Testis (tissue), 3 donors: ENCODE data around the gene UBE2O. TPM values are rescaled to one million over a fixed set of nuclear protein-coding genes. Genes with fewer than 3 reads are reported as not detected.

Source experiments
- DNase-seq: peaks from one replicate; pipeline ENCODE4 v3.0.0-alpha.2; 2019
- H3K27ac ChIP-seq, 2 donors: fragments of 200-600 bp; sonication (generic); one replicate each; pipeline ENCODE4 v1.5.1; 2019
- H3K27me3 ChIP-seq: fragments of 200-600 bp; sonication (generic); one replicate; pipeline ENCODE4 v1.5.1; 2019
- H3K36me3 ChIP-seq: fragments of 200-600 bp; sonication (generic); one replicate; pipeline ENCODE4 v1.5.1; 2017; ENCODE audit warnings: low read depth; ENCODE audit errors: missing control alignments
- H3K4me1 ChIP-seq: fragments of 200-600 bp; sonication (generic); one replicate; pipeline ENCODE4 v1.5.1; 2019
- H3K4me3 ChIP-seq, 2 donors: fragments of 200-600 bp; sonication (generic); one replicate each; pipeline ENCODE4 v1.5.1; 2017 to 2019
- H3K9me3 ChIP-seq: fragments of 200-600 bp; sonication (generic); one replicate; pipeline ENCODE4 v1.5.1; 2017
- POLR2A ChIP-seq: fragments of 450-650 bp; IDR thresholded peaks from one replicate; pipeline ENCODE4 v1.6.1; 2017; ENCODE audit warnings: antibody characterized with exemption, mild to moderate bottlenecking, moderate library complexity
- WGBS, 2 donors: methylation state at CpG; one replicate each; pipeline ENCODE4 v1.1.5; 2018; 5-methylcytosine and 5-hydroxymethylcytosine counted together
- intact Hi-C: fragments of 100-400 bp; cut with DNase I; formaldehyde crosslinking; loops from one replicate; pipeline ENCODE4 v1.15.1; 2023; ENCODE audit warnings: low total_unique reads
- polyA plus RNA-seq: library from polyadenylated mRNA; stranded (reverse); fragments of 350-450 nt; fragmentation: Illumina TruSeq; extraction: RNeasy Lipid Tissue Mini Kit (QIAGEN cat#74804); gene quantifications from one replicate; pipeline ENCODE4 v1.2.3, GENCODE V29; 2014; ENCODE audit warnings: low read depth, low replicate concordance; ENCODE audit not compliant: insufficient read depth
- total RNA-seq, 2 donors: library from RNA; depleted of rRNA; stranded (reverse); fragments of >200 nt; gene quantifications; one replicate each; pipeline ENCODE4 v1.2.3, GENCODE V29; 2016
- TF ChIP-seq, protein P1 (sequence below), 3 experiments: fragments of 450-650 bp in 2 of 3; fragments of 200-600 bp in 1 of 3; sonication (generic) in 1 of 3; IDR thresholded peaks; one replicate each; pipeline ENCODE4 v1.5.1; 2016 to 2019; ENCODE audit warnings: antibody characterized with exemption in 3 of 3, mild to moderate bottlenecking in 2 of 3, moderate library complexity in 1 of 3

The UBE2O gene
- total and polyA plus RNA-seq, 3 donors from 2014 or later = 40.6 to 58.0 (median 56.6) TPM

DNA sequence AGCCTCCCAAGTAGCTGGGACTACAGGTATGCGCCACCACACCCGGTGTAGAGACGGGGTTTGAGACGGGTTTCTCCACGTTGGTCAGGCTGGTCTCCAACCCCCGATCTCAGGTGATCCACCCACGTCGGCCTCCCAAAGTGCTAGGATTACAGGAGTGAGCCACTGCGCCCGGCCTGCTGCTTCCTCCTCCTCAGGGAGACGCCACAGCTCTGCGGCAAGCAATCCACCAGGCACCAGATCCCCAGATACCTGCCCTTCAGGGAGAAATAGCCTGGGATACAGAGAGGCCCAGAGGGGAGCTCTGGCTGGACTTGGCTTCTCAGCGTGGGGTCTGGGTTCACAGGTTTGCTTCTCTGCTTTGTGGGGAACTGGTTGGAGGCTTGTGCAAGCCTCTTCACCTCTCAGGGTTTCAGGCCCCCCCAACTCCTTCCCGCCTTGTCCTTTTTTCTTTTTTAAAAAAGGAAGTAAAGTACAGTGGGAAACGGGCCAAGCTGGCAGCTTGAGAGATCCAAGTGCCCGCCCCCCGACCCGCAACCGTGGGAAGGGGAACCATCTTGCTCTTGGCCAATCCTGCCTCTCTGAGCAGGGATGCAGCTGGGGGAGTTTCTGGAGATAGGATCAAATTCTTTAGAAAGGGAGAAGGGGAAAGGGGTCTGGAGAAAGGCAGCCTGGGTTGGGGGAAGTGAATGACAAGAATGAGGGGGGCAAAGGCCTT, 71.2 kb downstream of the UBE2O start:
- Histone ChIP-seq H3K36me3 (no peaks in the 10 kb centered on the region), H3K4me1 (peaks cover 22% of the 10 kb centered on the region), H3K27me3 (no peaks in the 10 kb centered on the region), H3K9me3 (no peaks in the 10 kb centered on the region), H3K4me3 (no peak overlapping the region), H3K27ac (no peak overlapping the region)
- no peak for DNase-seq
- 63 to 66% methylated on average over 13 to 19 of the region's 19 CpGs for WGBS, 2 donors
- intact Hi-C loops = no loop called here
- TF ChIP-seq POLR2A = no peak
- TF ChIP-seq, protein P1, sequence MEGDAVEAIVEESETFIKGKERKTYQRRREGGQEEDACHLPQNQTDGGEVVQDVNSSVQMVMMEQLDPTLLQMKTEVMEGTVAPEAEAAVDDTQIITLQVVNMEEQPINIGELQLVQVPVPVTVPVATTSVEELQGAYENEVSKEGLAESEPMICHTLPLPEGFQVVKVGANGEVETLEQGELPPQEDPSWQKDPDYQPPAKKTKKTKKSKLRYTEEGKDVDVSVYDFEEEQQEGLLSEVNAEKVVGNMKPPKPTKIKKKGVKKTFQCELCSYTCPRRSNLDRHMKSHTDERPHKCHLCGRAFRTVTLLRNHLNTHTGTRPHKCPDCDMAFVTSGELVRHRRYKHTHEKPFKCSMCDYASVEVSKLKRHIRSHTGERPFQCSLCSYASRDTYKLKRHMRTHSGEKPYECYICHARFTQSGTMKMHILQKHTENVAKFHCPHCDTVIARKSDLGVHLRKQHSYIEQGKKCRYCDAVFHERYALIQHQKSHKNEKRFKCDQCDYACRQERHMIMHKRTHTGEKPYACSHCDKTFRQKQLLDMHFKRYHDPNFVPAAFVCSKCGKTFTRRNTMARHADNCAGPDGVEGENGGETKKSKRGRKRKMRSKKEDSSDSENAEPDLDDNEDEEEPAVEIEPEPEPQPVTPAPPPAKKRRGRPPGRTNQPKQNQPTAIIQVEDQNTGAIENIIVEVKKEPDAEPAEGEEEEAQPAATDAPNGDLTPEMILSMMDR (IDR thresholded peaks at IDR 0.05) = no peak

DNA sequence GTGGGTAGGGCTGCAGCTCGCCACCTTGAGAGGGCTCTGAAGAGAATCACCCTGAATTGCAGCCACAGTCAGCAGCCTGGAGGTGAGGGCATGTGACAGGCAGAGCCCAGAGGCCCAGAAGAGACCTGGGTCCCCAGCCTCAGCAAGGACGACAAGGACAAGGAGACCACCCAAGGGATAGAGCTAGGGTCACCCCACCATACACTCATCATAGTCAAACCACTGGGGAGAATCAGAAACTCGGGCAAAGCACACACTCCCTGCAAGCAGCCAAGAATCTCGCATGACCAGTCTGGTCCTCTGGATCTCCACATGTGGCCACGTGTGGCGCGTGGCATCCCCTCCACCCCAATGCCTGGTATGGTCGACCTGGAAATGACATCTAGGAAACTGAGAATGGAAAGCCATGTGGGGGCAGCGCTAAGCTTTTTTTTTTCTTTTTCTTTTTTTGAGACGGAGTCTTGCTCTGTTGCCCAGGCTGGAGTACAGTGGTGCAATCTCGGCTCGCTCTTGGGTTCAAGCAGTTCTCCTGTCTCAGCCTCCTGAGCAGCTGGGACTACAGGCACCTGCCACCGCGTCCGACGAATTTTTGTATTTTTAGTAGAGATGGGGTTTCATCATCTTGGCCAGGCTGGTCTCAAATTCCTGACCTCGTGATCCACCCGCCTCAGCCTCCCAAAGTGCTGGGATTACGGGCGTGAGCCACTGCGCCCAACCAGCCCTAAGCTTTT, 73.1 kb downstream of the UBE2O start:
- no peak for DNase-seq
- Histone ChIP-seq H3K36me3 (no peaks in the 10 kb centered on the region), H3K4me3 (no peak overlapping the region), H3K9me3 (no peaks in the 10 kb centered on the region), H3K27ac (no peak overlapping the region), H3K27me3 (no peaks in the 10 kb centered on the region), H3K4me1 (peaks cover 24% of the 10 kb centered on the region)
- intact Hi-C loops = no loop called here
- no peak for TF ChIP-seq POLR2A
- TF ChIP-seq, protein P1 (IDR thresholded peaks at IDR 0.05) = no peak
- 93 to 94% methylated on average over 20 to 21 of the region's 21 CpGs for WGBS, 2 donors

DNA sequence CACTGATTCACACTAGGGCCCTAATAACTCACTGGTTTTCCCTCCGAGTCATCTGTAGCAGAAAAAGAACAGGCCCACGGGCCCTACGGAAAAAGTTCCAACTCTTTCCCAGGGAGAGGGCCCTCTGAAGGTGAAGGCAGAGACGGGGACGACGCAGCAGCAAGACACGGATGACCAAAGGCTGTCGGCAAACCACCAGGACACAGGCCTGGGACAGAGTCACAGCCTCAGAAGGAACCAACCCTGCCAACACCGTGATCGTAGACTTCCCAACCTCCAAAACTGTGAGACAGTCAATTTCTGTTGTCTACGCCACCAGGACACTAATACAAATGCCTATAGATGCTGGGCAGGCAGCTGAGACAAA, 73.7 kb downstream of the UBE2O start:
- 89 to 96% methylated on average over 9 to 11 of the region's 11 CpGs for WGBS, 2 donors
- Histone ChIP-seq H3K27me3 (no peaks in the 10 kb centered on the region), H3K36me3 (no peaks in the 10 kb centered on the region), H3K4me1 (peaks cover 24% of the 10 kb centered on the region), H3K4me3 (no peak overlapping the region), H3K9me3 (no peaks in the 10 kb centered on the region), H3K27ac (no peak overlapping the region)
- DNase-seq = no peak
- TF ChIP-seq, protein P1 (IDR thresholded peaks at IDR 0.05) = no peak
- no peak for TF ChIP-seq POLR2A
- intact Hi-C loops = no loop called here

DNA sequence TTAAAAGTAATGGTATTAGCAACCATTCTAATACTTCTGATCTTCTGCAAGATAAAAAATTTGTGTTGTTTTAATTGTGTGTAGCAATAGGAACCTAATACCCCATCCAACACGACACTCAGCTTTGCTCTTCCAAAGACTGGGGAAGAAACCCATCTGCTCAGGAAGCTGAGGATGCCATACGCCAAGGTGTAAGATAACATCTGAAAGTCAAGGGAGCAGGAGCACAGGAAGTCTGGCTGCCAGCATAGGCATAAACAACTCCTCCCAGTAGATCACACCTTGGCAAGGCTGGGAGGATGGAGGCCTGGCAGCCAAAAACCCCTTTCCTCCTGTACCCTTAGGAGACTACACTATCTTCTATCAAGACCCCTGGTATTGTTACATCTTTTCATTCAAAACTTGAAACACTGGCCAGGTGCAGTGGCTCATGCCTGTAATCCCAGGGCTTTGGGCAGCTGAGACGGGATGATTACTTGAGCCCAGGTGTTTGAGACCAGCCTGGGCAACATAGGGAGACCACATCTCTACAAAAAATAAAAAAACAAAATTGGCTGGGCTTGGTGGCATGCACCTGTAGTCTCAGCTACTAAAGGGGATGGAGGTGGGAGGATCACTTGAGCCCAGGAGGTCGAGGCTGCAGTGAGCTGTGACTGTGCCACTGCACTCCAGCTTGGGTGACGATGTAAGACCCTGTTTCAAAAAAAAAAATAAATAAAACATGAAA, 74.2 kb downstream of the UBE2O start:
- H3K36me3 ChIP-seq = no peaks in the 10 kb centered on the region
- H3K9me3 ChIP-seq = no peaks in the 10 kb centered on the region
- intact Hi-C loops = no loop called here
- no peak overlapping the region for H3K4me3 ChIP-seq
- TF ChIP-seq, protein P1 (IDR thresholded peaks at IDR 0.05) = no peak
- no peak for TF ChIP-seq POLR2A
- no peak for DNase-seq
- no peaks in the 10 kb centered on the region for H3K27me3 ChIP-seq
- no peak overlapping the region for H3K27ac ChIP-seq
- WGBS, 2 donors = 80 to 87% methylated on average over 5 of the region's 5 CpGs
- peaks cover 22% of the 10 kb centered on the region for H3K4me1 ChIP-seq
